NCI-H345 treated with DMSO at 0.1 percent for 48 hours (cell line): Measurements from ENCODE around the gene QSOX1.
"Not testable (repeated sequence)": the region's sequence is repeated elsewhere in the genome, so short reads cannot be mapped to it uniquely, and the experiment has no call there.

Experiments
- DNase-seq: peaks from one replicate; lab custom pipeline; 2025; ENCODE audit not compliant: unreplicated experiment; lab: John Stamatoyannopoulos, UW

QSOX1 gene

GRCh38 chr1:180186831-180187230, 32.2 kb downstream of the QSOX1 start:
- no peak for DNase-seq

GRCh38 chr1:180187626-180188025, 33.0 kb downstream of the QSOX1 start:
- DNase-seq = no peak

DNA sequence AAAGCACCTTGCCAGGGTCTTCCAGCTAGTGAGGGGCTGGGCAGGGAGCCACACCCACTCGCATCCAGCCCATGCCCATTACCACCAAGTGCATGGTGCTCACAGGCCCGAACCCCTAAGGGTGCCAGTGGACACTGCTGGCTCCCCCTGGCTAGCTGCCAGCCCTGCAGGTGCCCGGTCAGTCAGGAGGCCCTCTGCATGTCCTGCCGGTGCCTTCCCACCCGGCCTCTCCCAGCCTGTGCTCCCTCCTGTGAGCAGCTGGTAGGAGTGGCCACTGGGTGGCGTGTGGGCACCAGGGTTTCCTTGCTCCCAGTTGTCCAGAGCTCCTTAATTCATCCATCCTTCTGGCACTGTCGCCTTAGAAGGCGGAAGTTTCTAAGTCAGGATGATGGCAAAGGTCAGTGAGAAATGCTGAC, 33.4 kb downstream of the QSOX1 start:
- no peak for DNase-seq

DNA sequence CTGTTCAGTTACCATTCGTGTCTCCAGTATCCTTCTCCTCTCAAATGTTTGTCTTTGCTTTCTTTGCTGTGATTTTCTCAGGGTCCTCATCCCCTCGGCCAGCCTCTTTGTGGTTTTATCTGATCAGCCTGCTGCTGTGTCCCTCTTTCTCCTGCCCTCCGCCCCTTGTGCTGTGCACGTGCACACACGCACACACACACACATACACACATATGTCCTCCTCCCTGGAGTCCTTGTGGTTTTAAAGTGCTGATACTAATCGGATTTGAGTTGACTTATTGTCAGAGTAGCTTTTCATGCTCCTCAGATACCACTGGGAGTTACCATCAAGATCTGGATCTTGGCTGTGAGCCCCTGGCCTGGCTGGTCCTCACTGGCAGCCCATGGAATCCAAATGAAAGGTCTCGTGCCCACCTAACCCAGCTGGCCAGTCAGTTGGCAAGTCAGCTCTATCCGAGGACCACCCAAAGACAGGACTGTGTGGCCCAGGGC, 34.1 kb downstream of the QSOX1 start:
- no peak for DNase-seq

DNA sequence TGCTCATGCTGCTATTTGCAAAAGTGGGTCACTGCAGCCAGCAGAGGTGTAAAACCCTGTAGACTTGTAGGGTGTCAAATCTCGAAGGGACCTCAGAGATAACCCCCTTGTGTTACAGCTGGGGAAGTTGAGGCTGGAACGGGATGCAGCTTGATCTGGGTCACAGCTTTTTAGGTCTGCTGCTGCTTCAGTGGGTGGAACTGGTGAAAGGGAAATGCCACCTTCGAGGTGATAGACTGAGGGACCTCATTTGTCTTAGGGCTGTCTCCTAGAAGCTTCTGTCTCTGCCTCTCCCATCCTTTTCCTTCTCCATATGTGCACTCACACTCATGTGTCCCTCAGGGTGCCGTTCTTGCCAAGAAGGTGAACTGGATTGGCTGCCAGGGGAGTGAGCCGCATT, 35.4 kb downstream of the QSOX1 start:
- no peak for DNase-seq

GRCh38 chr1:180192172-180192571, 37.5 kb downstream of the QSOX1 start:
- no peak for DNase-seq

DNA sequence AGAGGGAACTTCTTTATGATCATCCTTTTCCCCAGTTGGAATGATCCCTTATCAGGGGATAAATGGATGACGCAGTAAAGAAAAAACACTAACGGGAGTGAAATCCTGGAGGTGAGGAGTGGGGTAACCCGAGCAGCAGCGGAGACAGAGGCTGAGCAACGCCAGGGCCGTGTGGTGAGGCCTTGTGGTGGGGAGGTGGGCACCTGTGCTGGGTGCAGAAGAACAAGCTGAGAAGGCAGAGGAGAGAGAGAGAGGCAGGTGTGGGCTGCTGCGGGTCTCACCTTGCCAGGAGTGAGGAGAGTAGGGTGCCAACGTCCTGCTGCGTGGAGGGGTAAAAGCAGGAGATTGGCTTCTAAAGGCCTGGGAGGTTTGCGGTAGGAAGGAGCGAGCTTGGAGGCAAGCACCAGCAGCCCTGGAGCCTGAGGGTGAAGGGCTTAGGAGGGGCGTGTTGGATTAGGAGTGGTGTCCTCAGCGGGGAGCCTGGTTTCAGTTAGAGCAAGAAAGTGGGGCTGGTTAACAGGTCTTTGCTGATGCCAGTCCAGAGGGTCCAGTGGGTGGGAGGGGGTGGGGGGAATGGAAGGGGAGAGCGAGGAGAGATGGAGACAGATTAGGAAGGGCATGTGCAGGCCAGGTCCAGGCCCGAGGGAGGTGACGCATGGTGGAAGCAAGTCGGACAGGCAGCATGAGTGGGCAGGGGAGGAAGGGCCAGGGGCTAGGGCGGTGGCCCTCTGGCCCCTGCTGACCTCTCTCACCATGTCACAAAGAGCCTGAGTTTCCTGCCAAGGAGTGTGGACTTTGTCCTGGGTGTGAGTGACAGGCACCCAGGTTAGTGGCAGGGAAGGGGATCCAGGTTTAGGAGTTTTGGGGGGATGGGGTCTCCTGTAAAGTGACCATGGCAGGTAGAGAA, 38.7 kb downstream of the QSOX1 start:
- DNase-seq = no peak

- DNase-seq = no peak
Observed at GRCh38 chr1:180194048-180194425, 39.4 kb downstream of the QSOX1 start.

GRCh38 chr1:180194546-180195207, 40.0 kb downstream of the QSOX1 start:
- DNase-seq = no peak

- DNase-seq = no peak
Observed at GRCh38 chr1:180195401-180195800, 40.7 kb downstream of the QSOX1 start.

- DNase-seq = no peak
Observed at GRCh38 chr1:180195916-180196315, 41.2 kb downstream of the QSOX1 start.

DNA sequence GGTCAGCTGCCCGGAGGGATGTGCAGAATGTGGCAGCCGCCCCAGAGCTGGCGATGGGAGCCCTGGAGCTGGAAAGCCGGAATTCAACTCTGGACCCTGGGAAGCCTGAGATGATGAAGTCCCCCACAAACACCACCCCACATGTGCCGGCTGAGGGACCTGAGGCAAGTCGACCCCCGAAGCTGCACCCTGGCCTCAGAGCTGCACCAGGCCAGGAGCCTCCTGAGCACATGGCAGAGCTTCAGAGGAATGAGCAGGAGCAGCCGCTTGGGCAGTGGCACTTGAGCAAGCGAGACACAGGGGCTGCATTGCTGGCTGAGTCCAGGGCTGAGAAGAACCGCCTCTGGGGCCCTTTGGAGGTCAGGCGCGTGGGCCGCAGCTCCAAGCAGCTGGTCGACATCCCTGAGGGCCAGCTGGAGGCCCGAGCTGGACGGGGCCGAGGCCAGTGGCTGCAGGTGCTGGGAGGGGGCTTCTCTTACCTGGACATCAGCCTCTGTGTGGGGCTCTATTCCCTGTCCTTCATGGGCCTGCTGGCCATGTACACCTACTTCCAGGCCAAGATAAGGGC, 41.9 kb downstream of the QSOX1 start:
- no peak for DNase-seq

GRCh38 chr1:180197231-180197630, 42.6 kb downstream of the QSOX1 start:
- DNase-seq = no peak

- DNase-seq = no peak
Observed at GRCh38 chr1:180198196-180198595, 43.5 kb downstream of the QSOX1 start.

DNA sequence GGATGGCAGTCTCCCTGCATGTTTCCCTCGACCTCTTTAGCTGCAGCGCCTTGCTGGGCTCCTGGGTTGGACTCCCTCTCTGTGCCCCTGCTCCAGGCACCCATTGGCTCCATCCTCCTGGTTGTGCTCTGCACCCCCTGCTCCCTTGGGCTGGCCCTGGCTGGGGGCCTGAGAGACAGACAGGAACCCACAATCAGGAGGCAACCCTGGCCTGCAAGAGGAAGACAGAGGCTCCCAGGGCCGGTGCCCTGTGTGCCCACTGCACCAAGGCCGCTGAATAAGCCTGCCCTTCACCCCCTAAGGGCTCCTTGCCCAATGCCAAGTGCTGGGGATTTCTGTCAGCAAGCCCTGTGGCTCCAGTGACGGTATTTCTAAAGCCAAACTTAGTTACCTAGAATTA, 43.9 kb downstream of the QSOX1 start:
- no peak for DNase-seq

GRCh38 chr1:180199018-180199417, 44.3 kb downstream of the QSOX1 start:
- no peak for DNase-seq

- DNase-seq = no peak
Observed at GRCh38 chr1:180201451-180202200, 47.0 kb downstream of the QSOX1 start.

- DNase-seq = not testable (repeated sequence)
Observed at GRCh38 chr1:180202588-180202987, 47.9 kb downstream of the QSOX1 start.

GRCh38 chr1:180204231-180204630, 49.6 kb downstream of the QSOX1 start:
- no peak for DNase-seq

- DNase-seq = no peak
Observed at GRCh38 chr1:180206581-180206980, 51.9 kb downstream of the QSOX1 start.

- no peak for DNase-seq
Observed at GRCh38 chr1:180208264-180208663, 53.6 kb downstream of the QSOX1 start.
